HEK293 (cell line): ENCODE measurements around the gene FUCA1.
A peak's percentile ranks its signal among the peaks of the same experiment; 100 is the strongest.

Experiments
- CTCF ChIA-PET: fragments of 350-600 bp; formaldehyde crosslinking; extraction: SDS; loops from one replicate; lab custom pipeline; 2021; ENCODE audit warnings: antibody characterized with exemption; lab: Yijun Ruan, JAX
- POLR2A ChIA-PET: fragments of 300-600 bp; formaldehyde crosslinking; extraction: SDS; loops from one replicate; lab custom pipeline; 2020; ENCODE audit warnings: antibody characterized with exemption, inconsistent platforms; lab: Yijun Ruan, JAX
- H3K27ac ChIP-seq: fragments of 200-500 bp; sonication (Bioruptor generic); 2 replicates; pipeline ENCODE4 v1.5.1; 2014; ENCODE audit warnings: low read depth, low read length, control low read depth, inconsistent platforms; ENCODE audit errors: extremely low read depth
- H3K36me3 ChIP-seq, 2 experiments: fragments of 200-500 bp in 1 of 2; sonication (Bioruptor generic) in 1 of 2; 1 replicate in 1 of 2; 2 replicates in 1 of 2; pipeline ENCODE4 v1.5.1; 2014 to 2017; ENCODE audit warnings: inconsistent platforms in 2 of 2, low read length in 2 of 2; ENCODE audit not compliant: control insufficient read depth in 2 of 2, insufficient read depth in 1 of 2
- H3K4me1 ChIP-seq: fragments of 200-500 bp; sonication (Bioruptor generic); 2 replicates; pipeline ENCODE4 v1.5.1; 2014; ENCODE audit warnings: mild to moderate bottlenecking, low read length, inconsistent platforms; ENCODE audit not compliant: control insufficient read depth, insufficient read depth
- H3K4me3 ChIP-seq: 2 replicates; pipeline ENCODE4 v1.5.1; 2011; ENCODE audit warnings: low read depth, mild to moderate bottlenecking, control low read depth, low read length, moderate library complexity
- H3K9me3 ChIP-seq: fragments of 200-500 bp; sonication (Bioruptor generic); 2 replicates; pipeline ENCODE4 v1.5.1; 2014; ENCODE audit warnings: low read depth, low read length, inconsistent platforms; ENCODE audit not compliant: control insufficient read depth, insufficient read depth
- HOXC10 ChIP-seq: sonication (generic); formaldehyde crosslinking; IDR thresholded peaks from 2 replicates; pipeline ENCODE4 v1.8.1; 2023; ENCODE audit warnings: mild to moderate bottlenecking, missing genetic modification reagents
- KLF1 ChIP-seq: fragments of 450-650 bp; formaldehyde crosslinking; IDR thresholded peaks from 2 replicates; pipeline ENCODE4 v1.5.1; 2016; ENCODE audit warnings: missing biosample characterization, missing genetic modification characterization
- SCRT2 ChIP-seq: fragments of 450-650 bp; formaldehyde crosslinking; IDR thresholded peaks from 2 replicates; pipeline ENCODE4 v1.5.1; 2016; ENCODE audit warnings: missing biosample characterization, missing genetic modification characterization
- SETDB1 ChIP-seq: IDR thresholded peaks from one replicate; pipeline ENCODE4 v1.6.1; 2017; ENCODE audit warnings: mild to moderate bottlenecking, low read length, moderate library complexity, mixed read lengths; ENCODE audit not compliant: insufficient read length
- ZNF16 ChIP-seq: fragments of 450-650 bp; formaldehyde crosslinking; IDR thresholded peaks from 2 replicates; pipeline ENCODE4 v1.5.1; 2016; ENCODE audit warnings: low read depth, missing biosample characterization, missing genetic modification characterization
- ZNF211 ChIP-seq: fragments of 450-650 bp; formaldehyde crosslinking; IDR thresholded peaks from 2 replicates; pipeline ENCODE4 v1.5.1; 2016; ENCODE audit warnings: low read depth, missing biosample characterization, missing genetic modification characterization
- ZNF221 ChIP-seq: fragments of 450-650 bp; formaldehyde crosslinking; IDR thresholded peaks from 2 replicates; pipeline ENCODE4 v1.5.1; 2017; ENCODE audit warnings: missing biosample characterization, missing genetic modification characterization, borderline replicate concordance
- ZNF416 ChIP-seq: fragments of 450-650 bp; formaldehyde crosslinking; IDR thresholded peaks from 2 replicates; pipeline ENCODE4 v1.5.1; 2016; ENCODE audit warnings: missing biosample characterization, missing genetic modification characterization
- ZNF530 ChIP-seq: fragments of 450-650 bp; formaldehyde crosslinking; IDR thresholded peaks from 2 replicates; pipeline ENCODE4 v1.5.1; 2016; ENCODE audit warnings: low read depth, missing biosample characterization, missing genetic modification characterization
- ZNF544 ChIP-seq: fragments of 450-650 bp; formaldehyde crosslinking; IDR thresholded peaks from 2 replicates; pipeline ENCODE4 v1.5.0; 2017; ENCODE audit warnings: missing biosample characterization, missing genetic modification characterization
- ZNF701 ChIP-seq: fragments of 450-650 bp; formaldehyde crosslinking; IDR thresholded peaks from 2 replicates; pipeline ENCODE4 v1.5.1; 2016; ENCODE audit warnings: missing biosample characterization, missing genetic modification characterization
- TF ChIP-seq, protein P1 (sequence below): fragments of 450-650 bp; formaldehyde crosslinking; IDR thresholded peaks from 2 replicates; pipeline ENCODE4 v1.5.1; 2016; ENCODE audit warnings: missing biosample characterization, missing genetic modification characterization, borderline replicate concordance
- TF ChIP-seq, protein P2 (sequence below): fragments of 450-650 bp; formaldehyde crosslinking; IDR thresholded peaks from 2 replicates; pipeline ENCODE4 v1.5.1; 2016; ENCODE audit warnings: missing biosample characterization, missing genetic modification characterization
- TF ChIP-seq, protein P3 (sequence below): fragments of 450-650 bp; formaldehyde crosslinking; IDR thresholded peaks from 2 replicates; pipeline ENCODE4 v1.5.1; 2016; ENCODE audit warnings: missing biosample characterization, missing genetic modification characterization

The FUCA1 gene

DNA sequence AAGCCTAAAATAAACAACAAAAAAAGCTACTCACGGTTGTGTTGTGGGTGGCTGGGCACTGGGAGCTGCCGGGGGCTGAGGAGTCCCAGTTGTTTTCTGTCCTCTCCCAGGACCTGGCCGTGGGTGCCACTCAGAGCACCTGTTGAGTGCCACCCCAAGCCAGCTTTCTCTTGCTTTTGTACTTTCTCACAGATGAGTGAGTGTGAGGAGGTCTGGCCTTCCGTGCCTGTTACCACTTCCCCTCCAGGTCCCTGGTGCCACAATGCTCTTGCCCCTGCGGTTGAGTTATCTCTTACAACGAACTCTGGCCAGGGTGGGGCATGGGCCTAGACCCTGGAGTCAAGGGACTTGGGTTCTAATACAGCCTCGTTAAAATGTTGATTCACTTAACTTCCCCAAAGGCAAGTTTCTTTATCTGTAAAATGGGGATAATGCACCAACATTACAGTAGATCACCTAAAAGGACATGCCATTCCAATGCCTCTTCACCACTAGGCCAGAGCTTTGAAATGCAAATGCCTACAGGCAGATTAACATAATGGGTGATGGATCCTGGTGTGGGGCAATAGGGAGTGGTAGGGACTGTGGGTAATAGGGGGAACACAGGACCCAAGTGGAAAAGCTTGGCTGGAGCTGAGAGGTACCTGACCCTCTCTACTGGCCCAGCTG, 45.3 kb upstream of the FUCA1 start, which contains the start of gene CNR2:
Gene CNR2, minus strand, starts transcription at position 151 of the 669 bp plus-strand sequence. CDS start 37,745 bp downstream, outside the sequence.
- Histone ChIP-seq H3K4me3 (no peak within 1 kb of the TSS), H3K27ac (no peak within 1 kb of the TSS), H3K9me3 (no peaks in the 10 kb centered on the region), H3K4me1 (no peaks in the 10 kb centered on the region), H3K36me3 (no peaks in the 10 kb centered on the region)
- ChIA-PET POLR2A (no interaction called here), CTCF (interaction anchor here (0.6 to 1.4 kb wide), 5 partner anchors 97 to 374 kb away, joined by 3 to 7 read pairs (median 3); no protein-coding TSS in a partner anchor)
- TF ChIP-seq ZNF530 (tag by site-specific recombination) (no peak), ZNF544 (no peak), SCRT2 (tag by site-specific recombination) (peak; percentile 67; the same call in 1 of the 2 replicates)
- TF ChIP-seq, protein P1, sequence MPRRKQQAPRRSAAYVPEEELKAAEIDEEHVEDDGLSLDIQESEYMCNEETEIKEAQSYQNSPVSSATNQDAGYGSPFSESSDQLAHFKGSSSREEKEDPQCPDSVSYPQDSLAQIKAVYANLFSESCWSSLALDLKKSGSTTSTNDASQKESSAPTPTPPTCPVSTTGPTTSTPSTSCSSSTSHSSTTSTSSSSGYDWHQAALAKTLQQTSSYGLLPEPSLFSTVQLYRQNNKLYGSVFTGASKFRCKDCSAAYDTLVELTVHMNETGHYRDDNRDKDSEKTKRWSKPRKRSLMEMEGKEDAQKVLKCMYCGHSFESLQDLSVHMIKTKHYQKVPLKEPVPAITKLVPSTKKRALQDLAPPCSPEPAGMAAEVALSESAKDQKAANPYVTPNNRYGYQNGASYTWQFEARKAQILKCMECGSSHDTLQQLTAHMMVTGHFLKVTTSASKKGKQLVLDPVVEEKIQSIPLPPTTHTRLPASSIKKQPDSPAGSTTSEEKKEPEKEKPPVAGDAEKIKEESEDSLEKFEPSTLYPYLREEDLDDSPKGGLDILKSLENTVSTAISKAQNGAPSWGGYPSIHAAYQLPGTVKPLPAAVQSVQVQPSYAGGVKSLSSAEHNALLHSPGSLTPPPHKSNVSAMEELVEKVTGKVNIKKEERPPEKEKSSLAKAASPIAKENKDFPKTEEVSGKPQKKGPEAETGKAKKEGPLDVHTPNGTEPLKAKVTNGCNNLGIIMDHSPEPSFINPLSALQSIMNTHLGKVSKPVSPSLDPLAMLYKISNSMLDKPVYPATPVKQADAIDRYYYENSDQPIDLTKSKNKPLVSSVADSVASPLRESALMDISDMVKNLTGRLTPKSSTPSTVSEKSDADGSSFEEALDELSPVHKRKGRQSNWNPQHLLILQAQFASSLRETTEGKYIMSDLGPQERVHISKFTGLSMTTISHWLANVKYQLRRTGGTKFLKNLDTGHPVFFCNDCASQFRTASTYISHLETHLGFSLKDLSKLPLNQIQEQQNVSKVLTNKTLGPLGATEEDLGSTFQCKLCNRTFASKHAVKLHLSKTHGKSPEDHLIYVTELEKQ (tag by site-specific recombination) = no peak

DNA sequence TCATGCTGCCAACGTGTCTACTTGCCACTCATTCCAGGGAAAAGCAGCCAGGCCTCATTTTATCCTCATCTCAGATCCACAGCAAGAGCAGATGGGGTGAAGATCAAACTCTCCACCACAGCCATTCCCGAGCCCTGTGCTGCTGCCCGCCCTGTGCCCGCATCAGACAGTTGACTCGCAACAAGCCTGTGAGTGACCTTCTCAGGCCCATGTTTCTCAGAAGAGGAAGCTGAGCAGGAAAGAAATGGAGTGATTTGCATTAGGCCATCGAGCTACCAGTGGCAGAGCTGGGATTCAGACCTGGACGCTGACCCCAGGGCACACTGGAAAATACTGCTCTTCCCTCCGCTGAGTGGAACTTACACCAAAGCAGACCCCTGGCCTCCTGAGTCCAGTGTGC, 43.8 kb upstream of the FUCA1 start:
- no peak overlapping the region for H3K4me3 ChIP-seq
- H3K36me3 ChIP-seq = no peaks in the 10 kb centered on the region
- no peak overlapping the region for H3K27ac ChIP-seq
- POLR2A ChIA-PET = no interaction called here
- TF ChIP-seq ZNF211 (tag by site-specific recombination) (no peak), ZNF416 (no peak), SETDB1 (no peak), HOXC10 (CRISPR knock-in tag) (no peak), ZNF701 (tag by site-specific recombination) (no peak), KLF1 (tag by site-specific recombination) (no peak), ZNF221 (tag by site-specific recombination) (no peak), ZNF16 (tag by site-specific recombination) (no peak)
- TF ChIP-seq, all 188 proteins: peak for 0
- no peaks in the 10 kb centered on the region for H3K4me1 ChIP-seq
- CTCF ChIA-PET = interaction anchor here (1.1 kb wide), 1 partner anchor 19 kb away, joined by 3 read pairs; no protein-coding TSS in a partner anchor
- no peaks in the 10 kb centered on the region for H3K9me3 ChIP-seq

DNA sequence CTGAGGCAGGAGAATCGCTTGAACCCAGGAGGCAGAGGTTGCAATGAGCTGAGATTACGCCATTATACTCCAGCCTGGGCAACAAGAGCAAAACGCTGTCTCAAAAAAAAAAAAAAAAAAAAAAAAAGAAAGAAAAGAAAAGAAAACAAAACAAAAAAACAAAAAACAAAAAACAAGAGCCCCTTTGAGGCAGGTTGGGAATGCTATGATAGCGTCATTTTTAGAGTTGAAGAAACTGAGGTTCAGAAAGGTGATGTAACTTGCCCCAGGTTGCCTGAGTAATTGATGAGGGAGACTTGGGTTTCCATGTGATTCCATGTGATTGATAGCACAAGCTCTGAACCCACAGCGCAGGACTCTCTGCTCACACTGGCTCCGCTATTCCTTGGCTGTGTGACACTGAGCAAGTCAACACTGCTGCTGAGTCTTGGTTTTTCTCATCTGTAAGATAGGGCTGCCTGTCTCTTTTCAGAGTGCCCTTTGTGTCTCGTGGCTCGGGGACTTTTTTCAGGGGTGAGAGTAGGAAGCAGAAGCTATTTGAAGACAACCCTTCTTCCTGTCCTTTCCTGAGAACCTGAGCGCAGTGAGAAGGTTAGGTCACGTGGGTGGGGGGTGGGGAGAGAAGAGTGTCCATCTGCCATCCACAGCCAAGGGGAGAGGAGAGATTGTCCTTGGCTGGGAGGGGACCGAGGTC, 42.6 kb upstream of the FUCA1 start:
- H3K27ac ChIP-seq = no peak overlapping the region
- H3K4me3 ChIP-seq = no peak overlapping the region
- TF ChIP-seq, protein P2, sequence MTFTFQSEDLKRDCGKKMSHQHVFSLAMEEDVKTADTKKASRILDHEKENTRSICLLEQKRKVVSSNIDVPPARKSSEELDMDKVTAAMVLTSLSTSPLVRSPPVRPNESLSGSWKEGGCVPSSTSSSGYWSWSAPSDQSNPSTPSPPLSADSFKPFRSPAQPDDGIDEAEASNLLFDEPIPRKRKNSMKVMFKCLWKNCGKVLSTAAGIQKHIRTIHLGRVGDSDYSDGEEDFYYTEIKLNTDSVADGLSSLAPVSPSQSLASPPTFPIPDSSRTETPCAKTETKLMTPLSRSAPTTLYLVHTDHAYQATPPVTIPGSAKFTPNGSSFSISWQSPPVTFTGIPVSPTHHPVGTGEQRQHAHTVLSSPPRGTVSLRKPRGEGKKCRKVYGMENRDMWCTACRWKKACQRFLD = no peak
- TF ChIP-seq, protein P3, sequence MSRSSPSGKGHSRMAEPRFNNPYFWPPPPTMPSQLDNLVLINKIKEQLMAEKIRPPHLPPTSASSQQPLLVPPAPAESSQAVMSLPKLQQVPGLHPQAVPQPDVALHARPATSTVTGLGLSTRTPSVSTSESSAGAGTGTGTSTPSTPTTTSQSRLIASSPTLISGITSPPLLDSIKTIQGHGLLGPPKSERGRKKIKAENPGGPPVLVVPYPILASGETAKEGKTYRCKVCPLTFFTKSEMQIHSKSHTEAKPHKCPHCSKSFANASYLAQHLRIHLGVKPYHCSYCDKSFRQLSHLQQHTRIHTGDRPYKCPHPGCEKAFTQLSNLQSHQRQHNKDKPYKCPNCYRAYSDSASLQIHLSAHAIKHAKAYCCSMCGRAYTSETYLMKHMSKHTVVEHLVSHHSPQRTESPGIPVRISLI (tag by site-specific recombination) = peak; percentile 25; the same call in 1 of the 2 replicates
- no peaks in the 10 kb centered on the region for H3K36me3 ChIP-seq
- H3K4me1 ChIP-seq = no peaks in the 10 kb centered on the region
- H3K9me3 ChIP-seq = no peaks in the 10 kb centered on the region
- POLR2A ChIA-PET = no interaction called here
- CTCF ChIA-PET = interaction anchor here (0.9 to 1.2 kb wide), 4 partner anchors 20 to 113 kb away, joined by 3 to 4 read pairs (median 4); no protein-coding TSS in a partner anchor
